ENCODE results near the gene PRR33. TPM values are rescaled to one million over a fixed set of nuclear protein-coding genes. Genes with fewer than 3 reads are reported as not detected.

Gene PRR33
- total and polyA plus RNA-seq, 4 donors, result not detected

DNA sequence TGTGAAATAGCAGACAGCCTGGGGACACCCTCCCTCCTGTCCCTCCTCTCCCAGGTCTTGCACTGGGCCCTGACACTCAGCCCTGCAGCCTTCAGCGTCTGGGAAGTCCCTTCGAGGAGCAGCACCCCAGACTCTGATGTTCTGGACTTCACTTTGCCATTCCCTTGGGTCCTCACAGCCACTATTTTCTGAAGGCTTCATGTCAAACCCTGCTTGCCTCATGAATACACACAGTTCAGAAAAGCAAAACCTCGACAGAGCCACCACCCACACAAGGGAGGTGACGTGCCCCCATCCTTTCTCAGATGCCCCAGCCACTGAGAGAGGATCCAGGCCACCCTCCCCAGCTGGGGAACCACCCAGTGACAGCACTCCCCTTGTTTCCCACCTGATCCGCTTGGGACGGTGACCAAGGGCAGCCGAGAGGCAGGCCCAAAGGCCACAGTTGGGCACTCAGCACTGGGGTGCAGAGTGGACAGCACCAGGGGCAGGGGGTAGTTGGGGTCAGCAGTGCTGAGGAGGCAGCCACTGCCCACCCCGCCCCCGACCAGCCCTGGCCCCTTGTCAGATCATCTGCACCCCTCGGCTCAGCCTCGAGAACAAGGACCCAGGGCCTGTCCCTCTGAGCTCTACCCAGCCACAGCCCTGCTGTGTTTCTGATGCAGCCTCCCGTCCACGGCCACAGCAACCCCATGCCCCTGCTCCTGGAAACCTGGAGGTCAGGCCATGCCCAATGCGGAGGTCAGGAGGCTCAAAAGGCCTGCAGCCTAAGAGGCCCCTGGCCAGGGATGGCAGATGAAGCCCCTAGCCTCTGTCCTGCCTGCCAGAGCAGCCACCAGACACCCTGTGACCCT, 24.7 kb upstream of the PRR33 start:
- no peaks in the 10 kb centered on the region for H3K4me1 ChIP-seq (ENCODE audit: control insufficient read depth in 4 of 4, insufficient read depth in 4 of 4, low read length in 3 of 4)
- TF ChIP-seq, protein P1, sequence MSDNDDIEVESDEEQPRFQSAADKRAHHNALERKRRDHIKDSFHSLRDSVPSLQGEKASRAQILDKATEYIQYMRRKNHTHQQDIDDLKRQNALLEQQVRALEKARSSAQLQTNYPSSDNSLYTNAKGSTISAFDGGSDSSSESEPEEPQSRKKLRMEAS (IDR thresholded peaks at IDR 0.05), result no peak
- TF ChIP-seq HNF4A (conservative IDR thresholded peaks at IDR 0.05) (no peak), SP1 (IDR thresholded peaks at IDR 0.05) (no peak), YY1 (IDR thresholded peaks at IDR 0.05) (no peak), GABPA (IDR thresholded peaks at IDR 0.05 in 1 of 2, conservative IDR thresholded peaks at IDR 0.05 in 1 of 2) (no peak), EGR1 (IDR thresholded peaks at IDR 0.05; ENCODE audit: low read depth in 2 of 2) (no peak), NR2F2 (IDR thresholded peaks at IDR 0.05) (no peak), TAF1 (conservative IDR thresholded peaks at IDR 0.05) (no peak), RAD21 (IDR thresholded peaks at IDR 0.05) (no peak), JUND (IDR thresholded peaks at IDR 0.05) (no peak), RXRA (IDR thresholded peaks at IDR 0.05) (no peak), FOXA2 (IDR thresholded peaks at IDR 0.05) (no peak), HNF4G (IDR thresholded peaks at IDR 0.05) (no peak), FOXA1 (IDR thresholded peaks at IDR 0.05) (no peak)
- TF ChIP-seq, protein P2, sequence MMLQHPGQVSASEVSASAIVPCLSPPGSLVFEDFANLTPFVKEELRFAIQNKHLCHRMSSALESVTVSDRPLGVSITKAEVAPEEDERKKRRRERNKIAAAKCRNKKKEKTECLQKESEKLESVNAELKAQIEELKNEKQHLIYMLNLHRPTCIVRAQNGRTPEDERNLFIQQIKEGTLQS (IDR thresholded peaks at IDR 0.05), result no peak
- TF ChIP-seq, protein P3, sequence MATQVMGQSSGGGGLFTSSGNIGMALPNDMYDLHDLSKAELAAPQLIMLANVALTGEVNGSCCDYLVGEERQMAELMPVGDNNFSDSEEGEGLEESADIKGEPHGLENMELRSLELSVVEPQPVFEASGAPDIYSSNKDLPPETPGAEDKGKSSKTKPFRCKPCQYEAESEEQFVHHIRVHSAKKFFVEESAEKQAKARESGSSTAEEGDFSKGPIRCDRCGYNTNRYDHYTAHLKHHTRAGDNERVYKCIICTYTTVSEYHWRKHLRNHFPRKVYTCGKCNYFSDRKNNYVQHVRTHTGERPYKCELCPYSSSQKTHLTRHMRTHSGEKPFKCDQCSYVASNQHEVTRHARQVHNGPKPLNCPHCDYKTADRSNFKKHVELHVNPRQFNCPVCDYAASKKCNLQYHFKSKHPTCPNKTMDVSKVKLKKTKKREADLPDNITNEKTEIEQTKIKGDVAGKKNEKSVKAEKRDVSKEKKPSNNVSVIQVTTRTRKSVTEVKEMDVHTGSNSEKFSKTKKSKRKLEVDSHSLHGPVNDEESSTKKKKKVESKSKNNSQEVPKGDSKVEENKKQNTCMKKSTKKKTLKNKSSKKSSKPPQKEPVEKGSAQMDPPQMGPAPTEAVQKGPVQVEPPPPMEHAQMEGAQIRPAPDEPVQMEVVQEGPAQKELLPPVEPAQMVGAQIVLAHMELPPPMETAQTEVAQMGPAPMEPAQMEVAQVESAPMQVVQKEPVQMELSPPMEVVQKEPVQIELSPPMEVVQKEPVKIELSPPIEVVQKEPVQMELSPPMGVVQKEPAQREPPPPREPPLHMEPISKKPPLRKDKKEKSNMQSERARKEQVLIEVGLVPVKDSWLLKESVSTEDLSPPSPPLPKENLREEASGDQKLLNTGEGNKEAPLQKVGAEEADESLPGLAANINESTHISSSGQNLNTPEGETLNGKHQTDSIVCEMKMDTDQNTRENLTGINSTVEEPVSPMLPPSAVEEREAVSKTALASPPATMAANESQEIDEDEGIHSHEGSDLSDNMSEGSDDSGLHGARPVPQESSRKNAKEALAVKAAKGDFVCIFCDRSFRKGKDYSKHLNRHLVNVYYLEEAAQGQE (IDR thresholded peaks at IDR 0.05), result no peak
- TF ChIP-seq, protein P4, sequence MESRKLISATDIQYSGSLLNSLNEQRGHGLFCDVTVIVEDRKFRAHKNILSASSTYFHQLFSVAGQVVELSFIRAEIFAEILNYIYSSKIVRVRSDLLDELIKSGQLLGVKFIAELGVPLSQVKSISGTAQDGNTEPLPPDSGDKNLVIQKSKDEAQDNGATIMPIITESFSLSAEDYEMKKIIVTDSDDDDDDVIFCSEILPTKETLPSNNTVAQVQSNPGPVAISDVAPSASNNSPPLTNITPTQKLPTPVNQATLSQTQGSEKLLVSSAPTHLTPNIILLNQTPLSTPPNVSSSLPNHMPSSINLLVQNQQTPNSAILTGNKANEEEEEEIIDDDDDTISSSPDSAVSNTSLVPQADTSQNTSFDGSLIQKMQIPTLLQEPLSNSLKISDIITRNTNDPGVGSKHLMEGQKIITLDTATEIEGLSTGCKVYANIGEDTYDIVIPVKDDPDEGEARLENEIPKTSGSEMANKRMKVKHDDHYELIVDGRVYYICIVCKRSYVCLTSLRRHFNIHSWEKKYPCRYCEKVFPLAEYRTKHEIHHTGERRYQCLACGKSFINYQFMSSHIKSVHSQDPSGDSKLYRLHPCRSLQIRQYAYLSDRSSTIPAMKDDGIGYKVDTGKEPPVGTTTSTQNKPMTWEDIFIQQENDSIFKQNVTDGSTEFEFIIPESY (IDR thresholded peaks at IDR 0.05), result no peak
- TF ChIP-seq, protein P5, sequence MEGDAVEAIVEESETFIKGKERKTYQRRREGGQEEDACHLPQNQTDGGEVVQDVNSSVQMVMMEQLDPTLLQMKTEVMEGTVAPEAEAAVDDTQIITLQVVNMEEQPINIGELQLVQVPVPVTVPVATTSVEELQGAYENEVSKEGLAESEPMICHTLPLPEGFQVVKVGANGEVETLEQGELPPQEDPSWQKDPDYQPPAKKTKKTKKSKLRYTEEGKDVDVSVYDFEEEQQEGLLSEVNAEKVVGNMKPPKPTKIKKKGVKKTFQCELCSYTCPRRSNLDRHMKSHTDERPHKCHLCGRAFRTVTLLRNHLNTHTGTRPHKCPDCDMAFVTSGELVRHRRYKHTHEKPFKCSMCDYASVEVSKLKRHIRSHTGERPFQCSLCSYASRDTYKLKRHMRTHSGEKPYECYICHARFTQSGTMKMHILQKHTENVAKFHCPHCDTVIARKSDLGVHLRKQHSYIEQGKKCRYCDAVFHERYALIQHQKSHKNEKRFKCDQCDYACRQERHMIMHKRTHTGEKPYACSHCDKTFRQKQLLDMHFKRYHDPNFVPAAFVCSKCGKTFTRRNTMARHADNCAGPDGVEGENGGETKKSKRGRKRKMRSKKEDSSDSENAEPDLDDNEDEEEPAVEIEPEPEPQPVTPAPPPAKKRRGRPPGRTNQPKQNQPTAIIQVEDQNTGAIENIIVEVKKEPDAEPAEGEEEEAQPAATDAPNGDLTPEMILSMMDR (IDR thresholded peaks at IDR 0.05; ENCODE audit: low read depth, low read length, missing input control), result no peak
- H3K36me3 ChIP-seq (ENCODE audit: control insufficient read depth in 4 of 4, insufficient read depth in 3 of 4, low read depth in 1 of 4, low read length in 3 of 4), result no peaks in the 10 kb centered on the region
- H3K27ac ChIP-seq (ENCODE audit: low read depth in 1 of 2, low read length in 2 of 2), result no peak overlapping the region
- H3K27me3 ChIP-seq (ENCODE audit: control insufficient read depth in 4 of 4, insufficient read depth in 4 of 4, low read length in 3 of 4), result no peaks in the 10 kb centered on the region
- H3K9me3 ChIP-seq (ENCODE audit: control insufficient read depth in 4 of 4, low read length in 3 of 4), result no peaks in the 10 kb centered on the region
- no peak overlapping the region for H3K9ac ChIP-seq (ENCODE audit: low read depth in 1 of 2, low read length in 2 of 2)
- no peak for DNase-seq (ENCODE audit: low spot score)
- no peak overlapping the region for H3K4me3 ChIP-seq (ENCODE audit: low read depth in 1 of 3, low read length in 3 of 3)
- 81% methylated on average over 14 of the region's 14 CpGs for WGBS
